ENCODE measurements around the gene FBXW8. TPM values are rescaled to one million over a fixed set of nuclear protein-coding genes. Genes with fewer than 3 reads are reported as not detected.
A peak's percentile ranks its signal among the peaks of the same experiment; 100 is the strongest.
"Not testable (repeated sequence)": the region's sequence is repeated elsewhere in the genome, so short reads cannot be mapped to it uniquely, and the experiment has no call there.

Gene FBXW8
- total RNA-seq, 1 donor from 2014 or later, result 14.5 TPM

GRCh38 chr12:117053597-117054201 is 142.9 kb downstream of the FBXW8 start:
- DNase-seq, result no peak

- DNase-seq, result no peak
Observed at GRCh38 chr12:117054279-117054678, 143.5 kb downstream of the FBXW8 start.

- not testable (repeated sequence) for DNase-seq
Observed at GRCh38 chr12:117057626-117058025, 146.9 kb downstream of the FBXW8 start.

GRCh38 chr12:117058442-117059072 is 147.8 kb downstream of the FBXW8 start:
- DNase-seq, result no peak

GRCh38 chr12:117059156-117059555 is 148.4 kb downstream of the FBXW8 start:
- DNase-seq, result no peak

GRCh38 chr12:117060246-117060928 is 149.6 kb downstream of the FBXW8 start:
- DNase-seq, result no peak

GRCh38 chr12:117060929-117061305 is 150.2 kb downstream of the FBXW8 start:
- DNase-seq, result no peak

- no peak for DNase-seq
Observed at GRCh38 chr12:117061555-117062079, 150.9 kb downstream of the FBXW8 start.

- no peak for DNase-seq
Observed at GRCh38 chr12:117063162-117063911, 152.6 kb downstream of the FBXW8 start.

- DNase-seq, result no peak
Observed at GRCh38 chr12:117064049-117064448, 153.3 kb downstream of the FBXW8 start.

- DNase-seq, result no peak
Observed at GRCh38 chr12:117064596-117064995, 153.8 kb downstream of the FBXW8 start.

- no peak for DNase-seq
Observed at GRCh38 chr12:117067016-117067415, 156.3 kb downstream of the FBXW8 start.

GRCh38 chr12:117067638-117068037 is 156.9 kb downstream of the FBXW8 start:
- DNase-seq, result no peak

GRCh38 chr12:117068492-117068891 is 157.7 kb downstream of the FBXW8 start:
- DNase-seq, result no peak

- DNase-seq, result no peak
Observed at GRCh38 chr12:117069101-117069797, 158.5 kb downstream of the FBXW8 start.

- no peak for DNase-seq
Observed at GRCh38 chr12:117069926-117070900, 159.5 kb downstream of the FBXW8 start.

- DNase-seq, result no peak
Observed at GRCh38 chr12:117071009-117071408, 160.3 kb downstream of the FBXW8 start.

- no peak for DNase-seq
Observed at GRCh38 chr12:117072106-117072505, 161.4 kb downstream of the FBXW8 start.

- no peak for DNase-seq
Observed at GRCh38 chr12:117072736-117073490, 162.2 kb downstream of the FBXW8 start.

GRCh38 chr12:117073611-117074010 is 162.9 kb downstream of the FBXW8 start:
- peak; percentile 67 for DNase-seq

All from tongue (tissue), 2 donors.